GM21528 (cell line): Measurements from ENCODE around the gene TRIM54.
"Not testable (repeated sequence)": the region's sequence is repeated elsewhere in the genome, so short reads cannot be mapped to it uniquely, and the experiment has no call there.

Experiments used
- ATAC-seq: cut with Tn5 transposase; IDR thresholded peaks from one replicate; pipeline ENCODE4 v1.9.1; 2021; ENCODE audit warnings: mild to moderate bottlenecking, moderate library complexity; ENCODE audit not compliant: unreplicated experiment, low FRiP score

Gene TRIM54

GRCh38 chr2:27308359-27308881 is 26.2 kb downstream of the TRIM54 start, which contains the start of gene UCN:
TSS of gene UCN (minus strand) at chr2:27308445. CDS start at chr2:27307895, 550 bp downstream.
- no peak for ATAC-seq

DNA sequence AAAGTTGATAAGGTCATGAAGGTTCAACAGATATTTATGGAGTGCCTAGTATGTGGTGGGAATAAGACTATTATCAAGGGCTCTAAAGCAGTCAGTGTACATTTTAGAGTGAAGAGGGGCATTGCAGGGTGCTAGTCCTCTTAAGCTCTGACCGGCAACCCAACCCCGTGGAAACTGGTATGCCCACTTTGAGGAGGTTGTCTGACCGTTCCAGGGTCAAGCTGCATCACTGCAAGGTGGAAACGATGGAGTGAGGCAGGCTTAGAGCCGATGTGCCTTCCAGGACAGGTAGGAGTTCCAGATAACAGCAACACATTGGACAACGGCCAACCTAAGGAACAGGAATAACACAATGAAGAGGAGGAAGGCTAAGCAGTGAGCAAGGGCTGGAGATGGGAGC is 27.4 kb downstream of the TRIM54 start:
- ATAC-seq, result no peak

DNA sequence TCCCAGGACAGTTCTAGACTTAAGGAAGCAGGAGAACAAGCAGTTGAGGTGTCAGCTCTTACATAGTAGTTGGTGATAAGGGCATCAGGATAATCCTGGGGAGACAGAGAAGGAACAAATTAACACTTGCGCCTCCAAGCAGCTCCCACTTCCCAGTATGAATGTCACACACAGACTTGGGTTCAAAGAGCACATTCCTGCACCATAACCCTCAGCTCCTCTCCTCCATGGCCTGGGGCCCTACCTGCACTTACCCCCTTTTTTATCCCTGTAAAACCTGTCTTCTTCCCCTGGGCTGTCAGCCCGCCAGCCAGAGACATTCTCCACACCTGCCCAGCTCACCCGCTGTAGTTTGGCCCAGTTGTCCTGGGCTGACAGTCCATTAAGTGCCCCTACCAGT is 29.9 kb downstream of the TRIM54 start:
- no peak for ATAC-seq

- no peak for ATAC-seq
These were observed 31.8 kb downstream of the TRIM54 start for GRCh38 chr2:27313882-27314645.

DNA sequence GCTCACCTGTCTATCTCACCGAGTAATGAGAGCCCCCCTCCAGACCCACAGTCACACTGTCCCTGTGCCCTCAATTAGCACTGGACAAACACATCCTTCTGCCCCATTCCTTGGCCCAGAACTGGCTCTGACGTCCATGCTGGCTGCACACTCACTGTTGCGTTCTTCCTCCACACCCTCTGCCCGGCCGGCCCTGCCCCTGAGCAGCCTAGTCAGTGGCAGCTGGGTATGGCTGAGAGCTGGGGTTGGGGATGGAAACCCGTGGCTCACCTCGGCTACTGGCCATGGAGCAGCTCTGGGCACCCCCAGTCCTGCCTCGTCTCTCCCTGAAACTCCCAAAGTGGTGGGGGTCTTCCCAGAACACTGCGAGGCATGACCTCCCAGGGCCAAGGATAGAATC is 32.5 kb downstream of the TRIM54 start:
- no peak for ATAC-seq

GRCh38 chr2:27315122-27315521 is 32.9 kb downstream of the TRIM54 start:
- no peak for ATAC-seq

GRCh38 chr2:27316655-27317412 is 34.6 kb downstream of the TRIM54 start:
- no peak for ATAC-seq

DNA sequence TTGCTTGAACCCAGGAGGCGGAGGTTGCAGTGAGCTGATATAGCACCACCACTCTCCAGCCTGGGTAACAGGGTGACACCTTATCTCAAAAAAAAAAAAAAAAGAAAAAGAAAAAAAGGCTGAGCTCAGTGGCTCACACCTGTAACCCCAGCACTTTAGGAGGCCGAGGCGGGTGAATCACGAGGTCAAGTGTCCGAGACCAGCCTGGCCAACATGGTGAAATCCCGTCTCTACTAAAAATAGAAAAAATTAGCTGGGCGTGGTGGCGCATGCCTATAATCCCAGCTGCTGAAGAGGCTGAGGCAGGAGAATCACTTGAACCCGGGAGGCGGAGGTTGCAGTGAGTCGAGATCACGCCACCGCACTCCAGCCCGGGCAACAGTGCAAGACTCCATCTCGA is 37.6 kb downstream of the TRIM54 start:
- not testable (repeated sequence) for ATAC-seq

DNA sequence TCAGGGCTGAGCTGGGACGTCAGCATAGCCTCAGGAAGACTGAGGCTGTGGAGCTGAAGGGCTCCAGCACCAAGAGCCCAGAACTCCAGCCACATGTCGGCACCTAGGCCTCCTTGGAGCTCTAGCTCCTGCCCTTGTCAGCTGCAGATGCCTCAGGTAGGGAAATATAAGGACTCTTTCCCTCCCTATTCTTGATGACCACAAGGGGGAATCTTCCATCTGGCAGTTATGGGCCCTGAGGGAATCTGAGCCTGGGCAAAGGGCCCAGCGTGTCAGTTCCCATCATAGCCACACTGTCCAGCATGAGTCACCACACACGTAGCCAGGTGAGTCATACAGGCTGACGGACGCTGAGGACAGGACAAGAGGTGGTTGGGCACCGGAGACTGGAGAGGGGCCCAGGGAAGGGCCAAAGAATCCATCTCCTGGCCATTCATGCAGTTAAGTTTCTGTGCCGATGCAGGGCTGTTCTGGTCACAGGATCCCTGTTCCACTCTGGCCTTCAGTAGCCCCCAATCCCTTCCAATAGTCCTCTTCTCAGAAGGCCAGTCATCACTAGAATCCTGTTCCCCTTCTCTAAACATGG is 38.8 kb downstream of the TRIM54 start:
- no peak for ATAC-seq

GRCh38 chr2:27322301-27322765 is 40.1 kb downstream of the TRIM54 start:
- ATAC-seq, result no peak

GRCh38 chr2:27322766-27323595 is 40.8 kb downstream of the TRIM54 start, which contains the start of gene MPV17:
TSS of gene MPV17 (minus strand) at chr2:27323097. CDS start at chr2:27322517, 580 bp downstream.
- ATAC-seq, result peak; percentile 85

- no peak for ATAC-seq
These were observed 41.5 kb downstream of the TRIM54 start for GRCh38 chr2:27323596-27324285.

DNA sequence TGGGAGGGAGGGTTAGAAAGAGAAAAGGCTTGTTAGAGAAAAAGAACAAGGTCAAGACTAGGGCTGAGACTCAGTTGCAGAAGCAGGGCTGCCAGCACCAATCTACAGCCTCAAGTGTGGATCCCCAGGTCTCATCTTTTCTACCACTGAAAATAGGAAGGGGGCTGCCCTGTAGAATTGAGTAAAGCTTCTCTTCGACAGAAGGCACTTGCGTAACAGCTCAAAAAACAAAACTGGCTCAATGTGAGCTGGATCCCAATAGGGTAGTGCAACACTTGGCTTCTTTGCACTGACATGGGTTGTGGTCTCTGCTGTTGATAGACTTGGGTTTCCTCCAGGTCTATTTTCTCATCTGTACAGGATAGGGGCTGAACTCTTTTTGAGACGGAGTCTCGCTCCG is 42.5 kb downstream of the TRIM54 start:
- ATAC-seq, result no peak

DNA sequence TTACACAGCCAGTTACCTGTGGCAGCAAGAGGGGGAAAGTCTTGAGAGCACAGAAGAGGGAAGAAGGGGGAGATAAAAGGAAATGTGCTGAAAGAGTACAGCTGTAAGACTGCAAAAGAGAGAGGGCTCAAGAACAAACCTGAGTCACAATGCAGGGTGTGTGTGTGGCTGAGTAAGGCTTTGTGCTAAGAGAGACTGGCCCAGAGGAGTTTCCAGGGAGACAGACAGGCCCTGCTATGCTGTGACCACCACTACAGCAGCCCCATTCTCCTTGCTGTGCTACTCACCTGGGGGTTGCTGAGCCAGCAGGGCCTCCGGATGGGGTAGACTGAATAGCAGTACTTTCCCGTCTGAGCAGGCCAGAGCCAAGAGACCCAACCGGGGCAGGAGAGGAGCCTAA is 53.1 kb downstream of the TRIM54 start:
- no peak for ATAC-seq

DNA sequence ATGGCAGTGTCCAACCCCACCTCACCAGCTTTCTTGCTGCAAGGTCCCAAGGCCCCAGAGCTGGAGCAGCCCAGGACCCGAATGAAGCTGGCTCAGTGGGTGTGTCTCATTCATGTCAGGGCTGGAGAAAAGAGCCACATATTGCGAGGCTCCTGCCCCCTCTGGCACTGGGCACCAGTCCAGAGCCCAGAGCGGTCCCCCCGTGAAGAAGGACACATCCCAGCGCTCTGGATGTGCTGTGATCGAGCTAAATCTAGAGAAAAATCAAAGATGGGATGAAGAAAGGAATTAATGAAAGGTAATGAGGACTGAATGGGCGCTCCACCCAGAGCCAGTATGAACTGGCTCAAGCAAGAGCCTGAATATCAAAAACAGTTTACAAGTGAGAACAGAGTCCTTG is 53.9 kb downstream of the TRIM54 start:
- ATAC-seq, result no peak

DNA sequence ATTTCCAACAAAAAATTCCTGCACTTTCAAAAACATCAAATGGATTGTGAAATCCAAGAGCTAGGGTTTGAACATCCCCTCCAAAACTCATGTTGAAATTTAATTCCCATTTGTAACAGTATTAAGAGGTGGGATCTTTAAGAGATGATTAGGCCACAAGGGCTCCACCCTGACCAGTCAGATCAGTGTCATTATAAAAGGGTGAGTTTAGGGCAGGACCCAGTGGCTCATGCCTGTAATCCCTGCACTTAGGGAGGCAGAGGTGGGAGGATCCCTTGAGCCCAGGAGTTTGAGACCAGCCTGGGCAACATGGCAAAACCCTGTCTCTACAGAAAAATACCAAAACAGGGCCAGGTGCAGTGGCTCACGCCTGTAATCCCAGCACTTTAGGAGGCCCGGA is 65.4 kb downstream of the TRIM54 start:
- ATAC-seq, result no peak

- no peak for ATAC-seq
These were observed 68.0 kb downstream of the TRIM54 start for GRCh38 chr2:27350106-27350693.

- ATAC-seq, result no peak
These were observed 69.8 kb downstream of the TRIM54 start for GRCh38 chr2:27351802-27352598.
